Lower leg skin (tissue), 3 donors: Measurements from ENCODE around the gene UBAP1.

Source experiments
- CTCF ChIP-seq, 3 donors: fragments of 450-650 bp; IDR thresholded peaks; one replicate each; pipeline ENCODE4 v1.5.1; 2016; ENCODE audit warnings: antibody characterized with exemption in 3 of 3, mild to moderate bottlenecking in 3 of 3, moderate library complexity in 2 of 3
- POLR2A ChIP-seq, 2 donors: fragments of 450-650 bp; IDR thresholded peaks; one replicate each; pipeline ENCODE4 v1.6.1; 2016 to 2017; ENCODE audit warnings: antibody characterized with exemption in 2 of 2, mild to moderate bottlenecking in 1 of 2, moderate library complexity in 1 of 2

GRCh38 chr9:34190996-34191892 is 12.4 kb downstream of the UBAP1 start:
- TF ChIP-seq CTCF (IDR thresholded peaks at IDR 0.05) (no peak), POLR2A (IDR thresholded peaks at IDR 0.05) (no peak)
